ENCODE measurements around the gene C1orf35.

C1orf35 gene

GRCh38 chr1:228062812-228063211 is 40.3 kb downstream of the C1orf35 start:
- DNase-seq = no peak

- DNase-seq = no peak
Observed at GRCh38 chr1:228062085-228062791, 40.9 kb downstream of the C1orf35 start.

- DNase-seq = no peak
Observed at GRCh38 chr1:228061411-228062084, 41.6 kb downstream of the C1orf35 start.

DNA sequence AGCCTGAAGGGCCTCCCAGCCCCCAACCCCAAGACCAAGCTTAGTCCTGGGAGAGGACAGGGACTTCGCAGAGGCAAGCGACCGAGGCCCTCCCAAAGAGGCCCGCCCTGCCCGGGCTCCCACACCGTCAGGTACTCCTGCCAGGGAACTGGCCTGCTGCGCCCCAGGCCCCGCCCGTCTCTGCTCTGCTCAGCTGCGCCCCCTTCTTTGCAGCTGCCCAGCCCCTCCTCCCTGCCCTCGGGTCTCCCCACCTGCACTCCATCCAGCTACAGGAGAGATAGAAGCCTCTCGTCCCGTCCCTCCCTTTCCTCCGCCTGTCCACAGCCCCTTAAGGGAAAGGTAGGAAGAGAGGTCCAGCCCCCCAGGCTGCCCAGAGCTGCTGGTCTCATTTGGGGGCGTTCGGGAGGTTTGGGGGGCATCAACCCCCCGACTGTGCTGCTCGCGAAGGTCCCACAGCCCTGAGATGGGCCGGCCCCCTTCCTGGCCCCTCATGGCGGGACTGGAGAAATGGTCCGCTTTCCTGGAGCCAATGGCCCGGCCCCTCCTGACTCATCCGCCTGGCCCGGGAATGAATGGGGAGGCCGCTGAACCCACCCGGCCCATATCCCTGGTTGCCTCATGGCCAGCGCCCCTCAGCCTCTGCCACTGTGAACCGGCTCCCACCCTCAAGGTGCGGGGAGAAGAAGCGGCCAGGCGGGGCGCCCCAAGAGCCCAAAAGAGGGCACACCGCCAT is 42.5 kb downstream of the C1orf35 start:
- peak; percentile 20 for DNase-seq

DNA sequence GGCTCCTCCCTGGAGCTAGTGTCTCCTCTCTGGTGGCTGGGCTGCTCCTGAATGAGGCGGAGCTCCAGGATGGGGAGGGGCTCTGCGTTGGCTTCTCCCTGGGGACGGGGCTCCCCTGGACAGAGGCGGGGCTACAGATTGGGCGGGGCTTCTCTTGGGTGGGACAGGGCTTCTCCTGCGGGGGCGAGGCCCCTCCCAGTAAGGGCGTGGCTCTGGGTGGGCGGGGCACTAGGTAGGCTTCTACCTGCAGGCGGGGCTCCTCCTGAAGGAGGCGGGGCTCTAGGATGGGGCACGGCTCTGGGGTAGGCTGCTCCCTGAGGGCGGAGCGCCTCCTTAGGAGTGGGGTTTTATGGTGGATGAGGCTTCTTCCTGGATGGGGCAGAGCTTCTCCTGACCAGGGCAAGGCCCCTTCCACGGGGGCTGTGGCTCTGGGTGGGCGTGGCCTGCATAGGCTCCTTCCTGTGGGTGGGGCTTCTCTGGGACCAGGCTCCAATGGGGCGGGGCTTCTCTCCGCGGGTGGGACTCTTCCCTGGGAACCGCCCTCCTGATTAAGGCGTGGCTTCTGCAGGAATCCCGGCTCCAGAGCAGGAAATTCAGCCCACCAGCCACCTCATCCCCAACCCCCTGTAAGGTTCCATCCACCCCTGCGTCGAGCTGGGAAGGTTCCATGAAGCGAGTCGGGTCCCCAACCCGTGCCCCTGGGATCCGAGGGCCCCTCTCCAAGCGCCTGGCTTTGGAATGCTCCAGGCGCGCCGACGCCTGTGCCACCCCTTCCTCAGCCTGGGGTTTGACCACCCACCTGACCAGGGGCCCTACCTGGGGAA is 43.3 kb downstream of the C1orf35 start:
- DNase-seq = peak; percentile 44

DNA sequence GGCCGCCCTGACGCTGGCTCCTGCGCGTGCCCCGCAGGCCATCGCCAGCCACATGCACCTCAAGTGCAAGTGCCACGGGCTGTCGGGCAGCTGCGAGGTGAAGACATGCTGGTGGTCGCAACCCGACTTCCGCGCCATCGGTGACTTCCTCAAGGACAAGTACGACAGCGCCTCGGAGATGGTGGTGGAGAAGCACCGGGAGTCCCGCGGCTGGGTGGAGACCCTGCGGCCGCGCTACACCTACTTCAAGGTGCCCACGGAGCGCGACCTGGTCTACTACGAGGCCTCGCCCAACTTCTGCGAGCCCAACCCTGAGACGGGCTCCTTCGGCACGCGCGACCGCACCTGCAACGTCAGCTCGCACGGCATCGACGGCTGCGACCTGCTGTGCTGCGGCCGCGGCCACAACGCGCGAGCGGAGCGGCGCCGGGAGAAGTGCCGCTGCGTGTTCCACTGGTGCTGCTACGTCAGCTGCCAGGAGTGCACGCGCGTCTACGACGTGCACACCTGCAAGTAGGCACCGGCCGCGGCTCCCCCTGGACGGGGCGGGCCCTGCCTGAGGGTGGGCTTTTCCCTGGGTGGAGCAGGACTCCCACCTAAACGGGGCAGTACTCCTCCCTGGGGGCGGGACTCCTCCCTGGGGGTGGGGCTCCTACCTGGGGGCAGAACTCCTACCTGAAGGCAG is 44.0 kb downstream of the C1orf35 start:
- no peak for DNase-seq

DNA sequence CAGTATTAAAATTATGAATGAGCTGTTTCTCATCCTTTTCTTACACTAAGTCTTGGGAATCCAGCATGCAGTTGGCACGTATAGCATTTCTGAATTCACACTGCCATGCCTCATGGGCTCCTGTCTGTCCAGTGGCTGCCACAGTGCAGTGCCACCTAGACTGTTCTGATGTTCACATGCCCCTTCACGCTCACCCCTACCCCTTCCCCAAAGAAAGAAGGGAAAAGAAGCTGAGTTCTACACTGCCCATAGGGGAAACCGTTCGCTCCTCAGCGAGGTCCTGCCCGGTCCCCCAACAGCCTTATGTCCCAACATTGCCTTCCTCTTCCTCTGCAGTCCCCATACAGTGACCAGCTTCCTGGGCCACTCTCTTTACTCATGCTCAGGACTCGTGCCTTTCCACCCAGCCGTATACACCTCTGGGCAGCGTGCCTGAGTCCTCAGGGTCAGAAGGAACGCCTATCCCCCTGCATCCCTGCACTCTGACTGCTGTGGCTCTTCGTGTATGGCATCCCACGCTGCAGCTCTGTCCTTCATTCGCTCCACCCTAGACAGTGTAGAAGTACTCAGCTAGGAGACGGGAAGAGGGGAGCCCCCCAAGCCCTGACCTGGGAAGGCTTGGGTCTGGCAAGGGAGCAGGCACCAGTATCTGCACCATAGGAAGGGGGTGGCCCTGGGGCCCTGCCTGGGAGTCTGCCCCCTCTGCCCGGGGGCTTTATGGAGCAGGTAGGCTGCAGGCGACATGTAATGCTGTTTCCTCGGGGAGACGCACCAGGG is 44.8 kb downstream of the C1orf35 start:
- no peak for DNase-seq
